GM10248 (cell line): ENCODE results near the gene NFKBIB.

Experiments
- CTCF ChIA-PET: fragments of 300-600 bp; sonication (Branson Sonifier 250); formaldehyde crosslinking; extraction: SDS; loops from one replicate; lab custom pipeline; 2021; ENCODE audit warnings: antibody characterized with exemption; lab: Yijun Ruan, JAX
- POLR2A ChIA-PET: fragments of 350-650 bp; sonication (Branson Sonifier 250); formaldehyde crosslinking; extraction: SDS; loops from one replicate; lab custom pipeline; 2020; ENCODE audit warnings: antibody characterized with exemption; lab: Yijun Ruan, JAX
- DNase-seq: peaks from one replicate; pipeline ENCODE4 v3.0.0; 2012; ENCODE audit errors: extremely low spot score
- CTCF ChIP-seq: IDR thresholded peaks from 2 replicates; pipeline ENCODE4 v1.5.1; 2012; ENCODE audit warnings: mild to moderate bottlenecking, low read depth; ENCODE audit errors: extremely low read depth, missing control alignments, control extremely low read depth

NFKBIB gene

DNA sequence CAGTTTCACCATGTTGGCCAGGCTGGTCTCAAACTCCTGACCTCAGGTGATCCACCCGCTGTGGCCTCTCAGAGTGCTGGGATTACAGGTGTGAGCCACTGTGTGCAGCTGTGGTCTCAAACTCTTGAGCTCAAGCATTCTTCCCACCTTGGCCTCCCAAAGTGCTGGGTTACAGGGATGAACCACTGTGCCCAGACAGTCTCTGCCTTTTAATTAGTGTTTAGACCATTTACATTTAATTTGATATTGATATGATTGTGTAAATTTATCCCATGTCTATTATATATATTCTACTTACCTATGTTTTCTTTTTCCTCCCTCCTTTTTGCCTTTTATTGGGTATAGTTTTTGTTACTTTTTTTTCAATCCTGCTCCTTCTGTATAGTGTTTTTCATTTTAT is 1.9 kb downstream of the NFKBIB start:
- no peak for TF ChIP-seq CTCF
- CTCF ChIA-PET: interaction anchor here (1.7 to 2.2 kb wide), 3 partner anchors 15 to 132 kb away, joined by 4 to 18 read pairs (median 4); partner anchors contain the start of genes MRPS12 and SARS2
- POLR2A ChIA-PET: no interaction called here
- DNase-seq: no peak

DNA sequence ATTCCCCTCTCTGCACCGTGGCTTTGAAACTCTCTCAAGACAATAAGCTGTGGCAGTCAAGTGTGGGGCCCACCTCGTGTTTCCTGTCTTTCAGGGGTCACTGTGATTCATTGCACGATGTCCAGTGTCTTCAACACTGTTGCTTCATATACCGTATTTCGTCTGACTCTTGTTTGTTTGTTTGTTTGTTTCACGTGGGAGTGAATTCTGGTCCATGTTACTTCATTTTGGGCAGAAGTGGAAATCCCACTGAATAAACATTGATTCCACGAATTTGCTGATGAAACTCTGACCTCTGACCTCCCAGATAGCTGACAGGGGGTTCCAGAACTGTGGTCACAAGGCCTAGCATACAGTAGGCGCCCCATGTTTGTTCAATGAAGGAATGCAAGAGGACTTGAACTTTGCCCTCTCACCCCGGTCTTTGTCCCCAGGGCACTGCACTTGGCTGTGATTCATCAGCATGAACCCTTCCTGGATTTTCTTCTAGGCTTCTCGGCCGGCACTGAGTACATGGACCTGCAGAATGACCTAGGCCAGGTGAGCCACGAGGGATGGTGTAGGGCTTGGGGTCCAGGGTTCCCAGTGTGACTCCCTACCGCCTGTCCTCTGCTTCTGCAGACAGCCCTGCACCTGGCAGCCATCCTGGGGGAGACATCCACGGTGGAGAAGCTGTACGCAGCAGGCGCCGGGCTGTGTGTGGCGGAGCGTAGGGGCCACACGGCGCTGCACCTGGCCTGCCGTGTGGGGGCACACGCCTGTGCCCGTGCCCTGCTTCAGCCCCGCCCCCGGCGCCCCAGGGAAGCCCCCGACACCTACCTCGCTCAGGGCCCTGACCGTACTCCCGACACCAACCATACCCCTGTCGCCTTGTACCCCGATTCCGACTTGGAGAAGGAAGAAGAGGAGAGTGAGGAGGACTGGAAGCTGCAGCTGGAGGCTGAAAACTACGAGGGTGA is 5.1 kb downstream of the NFKBIB start:
- ChIA-PET CTCF (interaction anchor here (0.6 to 0.9 kb wide), 3 partner anchors 9 to 17 kb away, joined by 3 to 4 read pairs (median 3); no protein-coding TSS in a partner anchor), POLR2A (interaction anchor here (0.6 kb wide), 1 partner anchor 172 kb away, joined by 3 read pairs; no protein-coding TSS in a partner anchor)
- TF ChIP-seq CTCF: no peak
- DNase-seq: no peak

DNA sequence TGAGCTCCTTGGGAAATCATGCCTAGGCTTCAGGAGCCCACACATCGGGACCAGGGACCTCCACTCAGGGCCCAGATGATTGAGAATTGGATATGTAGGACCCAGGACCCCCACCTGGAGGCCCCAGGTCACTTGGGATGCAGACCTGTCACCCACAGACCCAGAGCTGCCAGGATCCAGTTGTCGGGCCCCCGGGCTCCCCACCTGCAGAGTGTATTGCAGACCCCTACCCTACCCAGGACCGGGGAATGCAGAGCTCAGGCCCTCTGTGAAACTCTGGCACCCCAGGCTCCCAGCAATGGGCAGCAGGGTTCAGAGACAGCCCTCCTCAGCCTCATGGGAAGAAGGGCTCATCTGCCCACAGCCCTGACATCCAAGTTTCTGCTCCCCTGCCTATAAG is 5.9 kb downstream of the NFKBIB start:
- no peak for TF ChIP-seq CTCF
- POLR2A ChIA-PET: interaction anchor here (0.6 kb wide), 1 partner anchor 173 kb away, joined by 3 read pairs; no protein-coding TSS in a partner anchor
- no peak for DNase-seq
- CTCF ChIA-PET: interaction anchor here (0.9 to 3.4 kb wide), 4 partner anchors 14 to 223 kb away, joined by 3 to 22 read pairs (median 4); partner anchors contain the start of genes MRPS12 and SARS2

DNA sequence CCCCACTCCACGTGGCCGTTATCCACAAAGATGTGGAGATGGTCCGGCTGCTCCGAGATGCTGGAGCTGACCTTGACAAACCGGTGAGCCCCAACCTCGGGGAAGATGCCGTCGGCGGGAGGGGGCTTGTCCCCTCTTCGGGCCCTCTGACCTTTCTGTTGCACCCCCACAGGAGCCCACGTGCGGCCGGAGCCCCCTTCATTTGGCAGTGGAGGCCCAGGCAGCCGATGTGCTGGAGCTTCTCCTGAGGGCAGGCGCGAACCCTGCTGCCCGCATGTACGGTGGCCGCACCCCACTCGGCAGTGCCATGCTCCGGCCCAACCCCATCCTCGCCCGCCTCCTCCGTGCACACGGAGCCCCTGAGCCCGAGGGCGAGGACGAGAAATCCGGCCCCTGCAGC is 7.5 kb downstream of the NFKBIB start:
- ChIA-PET CTCF (interaction anchor here (1.2 to 3.4 kb wide), 2 partner anchors 19 to 23 kb away, joined by 3 to 22 read pairs; partner anchors contain the start of genes MRPS12 and SARS2), POLR2A (no interaction called here)
- no peak for DNase-seq
- no peak for TF ChIP-seq CTCF

DNA sequence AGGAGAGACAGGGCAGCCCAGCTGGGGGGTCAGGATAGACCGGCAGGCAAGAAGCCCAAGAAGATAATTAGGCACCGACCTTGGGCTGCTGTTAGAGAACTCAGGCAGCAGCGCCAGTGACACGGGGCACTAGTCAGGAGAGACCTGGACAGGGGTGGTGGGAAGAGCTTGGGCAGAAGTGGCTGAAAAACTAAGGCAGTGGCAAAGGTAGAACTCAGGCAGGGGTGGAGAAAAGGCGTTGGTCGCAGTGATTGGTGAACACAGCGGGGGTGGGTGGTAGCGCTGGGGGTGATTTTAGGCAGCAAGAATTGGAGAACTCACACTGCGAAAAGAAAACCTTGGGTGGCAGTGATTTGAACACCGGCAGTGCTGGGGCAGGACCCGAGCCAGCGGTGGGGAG is 7.9 kb downstream of the NFKBIB start:
- ChIA-PET CTCF (interaction anchor here (3.4 kb wide), 1 partner anchor 23 kb away, joined by 22 read pairs; the partner anchor contains the start of genes MRPS12 and SARS2), POLR2A (interaction anchor here (0.6 kb wide), 1 partner anchor 51 kb away, joined by 3 read pairs; no protein-coding TSS in a partner anchor)
- TF ChIP-seq CTCF: no peak
- DNase-seq: no peak

DNA sequence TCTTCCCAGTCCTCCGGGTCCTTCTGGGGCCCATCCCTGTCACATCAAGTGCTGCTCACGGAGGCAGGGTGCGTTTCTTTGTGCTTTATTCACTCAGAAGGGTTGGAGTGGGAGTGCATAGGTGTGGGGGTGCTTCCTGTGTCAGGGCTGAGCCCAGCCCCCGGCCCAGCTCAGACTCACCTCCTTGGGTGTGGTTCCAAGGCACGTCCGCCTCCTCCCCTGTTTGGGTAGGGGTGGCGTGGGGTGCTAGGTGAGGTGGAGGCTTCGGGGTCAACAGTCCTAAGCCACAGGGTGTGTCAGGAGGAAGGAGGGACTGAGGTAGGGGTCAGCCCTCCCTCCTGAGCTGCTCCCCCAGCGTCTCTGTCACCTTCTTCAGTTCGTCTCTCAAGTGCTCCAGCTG is 9.1 kb downstream of the NFKBIB start:
- TF ChIP-seq CTCF: no peak
- no peak for DNase-seq
- ChIA-PET CTCF (interaction anchor here (3.4 kb wide), 1 partner anchor 21 kb away, joined by 22 read pairs; the partner anchor contains the start of genes MRPS12 and SARS2), POLR2A (no interaction called here)
